IMR-90 (cell line): ENCODE results near the gene RNASEH2B. TPM values are rescaled to one million over a fixed set of nuclear protein-coding genes. Genes with fewer than 3 reads are reported as not detected.

Experiments
- ATAC-seq: fragments of 200-7000 bp; cut with Tn5 transposase; 2 replicates; pipeline ENCODE4 v1.9.1; 2020; ENCODE audit warnings: low read depth, mild to moderate bottlenecking, moderate library complexity
- BruUV-seq: library from RNA; stranded (reverse); fragments of 400-500 nt; replicated peaks from 2 replicates; lab custom pipeline; 2021; lab: Mats Ljungman, UMichigan
- CTCF ChIA-PET: fragments of 300-600 bp; formaldehyde crosslinking; extraction: SDS; loops from one replicate; lab custom pipeline; 2021; ENCODE audit warnings: antibody characterized with exemption; lab: Yijun Ruan, JAX
- POLR2A ChIA-PET: fragments of 300-600 bp; sonication (Branson Sonifier 250); formaldehyde crosslinking; loops from one replicate; lab custom pipeline; 2022; ENCODE audit warnings: antibody characterized with exemption; ENCODE audit not compliant: unreplicated experiment; lab: Charles Lee
- DNase-seq: peaks from one replicate; pipeline ENCODE4 v3.0.0; 2013
- H2AFZ ChIP-seq: replicated peaks from 2 replicates; pipeline ENCODE3; 2013; ENCODE audit warnings: low read length, mild to moderate bottlenecking; ENCODE audit not compliant: poor library complexity
- H2AK5ac ChIP-seq: 2 replicates; pipeline ENCODE4 v1.6.1; 2013; ENCODE audit warnings: low read depth, low read length, inconsistent platforms
- H2AK9ac ChIP-seq: replicated peaks from 2 replicates; pipeline ENCODE3; 2013; ENCODE audit warnings: mild to moderate bottlenecking, low read depth, low read length, moderate library complexity; ENCODE audit not compliant: poor library complexity
- H2BK120ac ChIP-seq: 2 replicates; pipeline ENCODE4 v1.6.1; 2013; ENCODE audit warnings: low read depth, low read length, inconsistent platforms
- H2BK15ac ChIP-seq: 3 replicates; pipeline ENCODE4 v1.6.1; 2013; ENCODE audit warnings: low read depth, low read length, inconsistent platforms
- H2BK20ac ChIP-seq: 2 replicates; pipeline ENCODE4 v1.6.1; 2013; ENCODE audit warnings: low read depth, mild to moderate bottlenecking, inconsistent platforms, low read length, moderate library complexity
- H2BK5ac ChIP-seq: 2 replicates; pipeline ENCODE4 v1.6.1; 2013; ENCODE audit warnings: mild to moderate bottlenecking, low read depth, low read length, inconsistent platforms; ENCODE audit not compliant: poor library complexity, severe bottlenecking
- H3K14ac ChIP-seq: replicated peaks from 2 replicates; pipeline ENCODE4 v1.6.1; 2013; ENCODE audit warnings: low read depth, low read length, inconsistent platforms
- H3K18ac ChIP-seq: 2 replicates; pipeline ENCODE4 v1.6.1; 2013; ENCODE audit warnings: low read depth, low read length, control low read depth
- H3K23ac ChIP-seq: 2 replicates; pipeline ENCODE4 v1.6.1; 2013; ENCODE audit warnings: low read depth, low read length, inconsistent platforms
- H3K27ac ChIP-seq: 2 replicates; pipeline ENCODE4 v1.5.1; 2013; ENCODE audit warnings: mild to moderate bottlenecking, control low read depth, low read length; ENCODE audit not compliant: insufficient read depth
- H3K27me3 ChIP-seq: 2 replicates; pipeline ENCODE4 v1.6.1; 2013; ENCODE audit warnings: low read length; ENCODE audit not compliant: control insufficient read depth, insufficient read depth
- H3K36me3 ChIP-seq: 2 replicates; pipeline ENCODE4 v1.6.1; 2013; ENCODE audit warnings: low read length, mixed read lengths; ENCODE audit not compliant: control insufficient read depth, insufficient read depth
- H3K4ac ChIP-seq: 2 replicates; pipeline ENCODE4 v1.6.1; 2013; ENCODE audit warnings: low read depth, low read length, inconsistent platforms
- H3K4me1 ChIP-seq: 2 replicates; pipeline ENCODE4 v1.6.1; 2013; ENCODE audit warnings: low read length, mixed read lengths; ENCODE audit not compliant: control insufficient read depth, insufficient read depth
- H3K4me2 ChIP-seq: 2 replicates; pipeline ENCODE4 v1.6.1; 2013; ENCODE audit warnings: low read depth, mild to moderate bottlenecking, control low read depth, low read length, moderate library complexity
- H3K4me3 ChIP-seq: 2 replicates; pipeline ENCODE4 v1.5.1; 2013; ENCODE audit warnings: low read depth, mild to moderate bottlenecking, control low read depth, low read length, moderate library complexity; ENCODE audit not compliant: insufficient read depth
- H3K56ac ChIP-seq: 2 replicates; pipeline ENCODE4 v1.6.1; 2013; ENCODE audit warnings: low read length, inconsistent platforms; ENCODE audit not compliant: insufficient read depth; ENCODE audit errors: extremely low read depth
- H3K79me1 ChIP-seq, 2 experiments: 2 replicates each; pipeline ENCODE4 v1.6.1; 2013; ENCODE audit warnings: low read length in 2 of 2, inconsistent platforms in 1 of 2, low read depth in 1 of 2
- H3K9ac ChIP-seq: 2 replicates; pipeline ENCODE4 v1.6.1; 2013; ENCODE audit warnings: low read depth, low read length, control low read depth
- H3K9me1 ChIP-seq: 2 replicates; pipeline ENCODE4 v1.6.1; 2013; ENCODE audit warnings: low read length, inconsistent platforms; ENCODE audit not compliant: insufficient read depth
- H3K9me3 ChIP-seq: 2 replicates; pipeline ENCODE4 v1.6.1; 2013; ENCODE audit warnings: low read length; ENCODE audit not compliant: control insufficient read depth, insufficient read depth
- H4K20me1 ChIP-seq: 2 replicates; pipeline ENCODE4 v1.6.1; 2013; ENCODE audit warnings: low read length, inconsistent platforms; ENCODE audit not compliant: insufficient read depth
- H4K5ac ChIP-seq: 2 replicates; pipeline ENCODE4 v1.6.1; 2013; ENCODE audit warnings: mild to moderate bottlenecking, low read depth, low read length, control low read depth
- H4K8ac ChIP-seq, 2 experiments: 2 replicates each; pipeline ENCODE4 v1.6.1; 2013; ENCODE audit warnings: low read depth in 2 of 2, low read length in 2 of 2, control low read depth in 1 of 2, inconsistent platforms in 1 of 2
- H4K91ac ChIP-seq: 2 replicates; pipeline ENCODE4 v1.6.1; 2013; ENCODE audit warnings: low read depth, low read length, inconsistent platforms; ENCODE audit not compliant: insufficient read depth
- BHLHE40 ChIP-seq: fragments of 150-350 bp; IDR thresholded peaks from 2 replicates; pipeline ENCODE4 v1.6.1; 2016; ENCODE audit warnings: mild to moderate bottlenecking, low read depth, low read length
- CHD1 ChIP-seq: IDR thresholded peaks from 2 replicates; pipeline ENCODE4 v1.6.1; 2012; ENCODE audit warnings: low read depth, low read length, improper control_type of control experiment
- FOS ChIP-seq: fragments of 150-350 bp; IDR thresholded peaks from 2 replicates; pipeline ENCODE4 v1.6.1; 2016; ENCODE audit warnings: low read depth, low read length
- MAFK ChIP-seq: IDR thresholded peaks from 2 replicates; pipeline ENCODE4 v1.6.1; 2012; ENCODE audit warnings: low read depth, low read length, improper control_type of control experiment
- MAZ ChIP-seq: IDR thresholded peaks from 2 replicates; pipeline ENCODE4 v1.6.1; 2012; ENCODE audit warnings: low read depth, mild to moderate bottlenecking, low read length, improper control_type of control experiment, moderate library complexity, borderline replicate concordance
- MXI1 ChIP-seq: IDR thresholded peaks from 2 replicates; pipeline ENCODE4 v1.6.1; 2012; ENCODE audit warnings: low read depth, mild to moderate bottlenecking, low read length, moderate library complexity, borderline replicate concordance
- NFE2L2 ChIP-seq: fragments of 150-350 bp; IDR thresholded peaks from 2 replicates; pipeline ENCODE4 v1.6.1; 2016; ENCODE audit warnings: low read depth, mild to moderate bottlenecking, low read length
- POLR2A ChIP-seq: IDR thresholded peaks from 2 replicates; pipeline ENCODE4 v1.6.1; 2012; ENCODE audit warnings: mild to moderate bottlenecking, low read depth, low read length
- RAD21 ChIP-seq: IDR thresholded peaks from 2 replicates; pipeline ENCODE4 v1.6.1; 2012; ENCODE audit warnings: low read length, improper control_type of control experiment
- RCOR1 ChIP-seq: IDR thresholded peaks from 2 replicates; pipeline ENCODE4 v1.6.1; 2012; ENCODE audit warnings: mild to moderate bottlenecking, low read length, improper control_type of control experiment; ENCODE audit not compliant: insufficient replicate concordance
- RFX5 ChIP-seq: IDR thresholded peaks from 2 replicates; pipeline ENCODE4 v1.8.0; 2012; ENCODE audit warnings: low read depth, mild to moderate bottlenecking, low read length, moderate library complexity
- SMC3 ChIP-seq: fragments of 150-350 bp; IDR thresholded peaks from 2 replicates; pipeline ENCODE4 v1.6.1; 2016; ENCODE audit warnings: low read depth, mild to moderate bottlenecking, antibody characterized with exemption, low read length, moderate library complexity
- USF2 ChIP-seq: fragments of 150-350 bp; IDR thresholded peaks from 2 replicates; pipeline ENCODE4 v1.6.1; 2017; ENCODE audit warnings: mild to moderate bottlenecking, antibody characterized with exemption, low read length, low read depth
- WGBS, 2 experiments: methylation state at CpG; one replicate each; pipeline versions ENCODE4 v1.1.5 to v1.1.7; 2013; ENCODE audit warnings: missing lambda C conversion rate in 2 of 2; ENCODE audit not compliant: insufficient read length in 1 of 2; ENCODE audit errors: extremely low coverage in 2 of 2; 5-methylcytosine and 5-hydroxymethylcytosine counted together
- dilution Hi-C: fragments of 300-500 bp; cut with HindIII; formaldehyde crosslinking; loops from one replicate; pipeline ENCODE4 v1.14.3; 2018; ENCODE audit warnings: low sequenced_read_pairs; ENCODE audit not compliant: unreplicated experiment
- in situ Hi-C: fragments of 300-500 bp; cut with MboI; formaldehyde crosslinking; loops from 3 replicates; pipeline ENCODE4 v1.14.3; 2019; ENCODE audit warnings: low sequenced_read_pairs, inconsistent platforms, mixed read lengths
- intact Hi-C: fragments of 100-400 bp; cut with micrococcal nuclease; formaldehyde crosslinking; loops from 2 replicates; pipeline ENCODE4 v1.10.0; 2022
- polyA plus RNA-seq, 3 experiments: library from polyadenylated mRNA; depleted of rRNA; stranded (reverse); fragments of >200 nt; gene quantifications; 2 replicates each; pipeline ENCODE4 v1.2.3, GENCODE V29; 2012; ENCODE audit warnings: low replicate concordance in 1 of 3
- total RNA-seq: library from RNA; depleted of rRNA; stranded (reverse); fragments of >200 nt; gene quantifications from 2 replicates; pipeline ENCODE4 v1.2.3, GENCODE V29; 2012
- TF ChIP-seq, protein P1 (sequence below): fragments of 150-350 bp; IDR thresholded peaks from 2 replicates; pipeline ENCODE4 v1.6.1; 2016; ENCODE audit warnings: low read depth, mild to moderate bottlenecking, low read length, moderate library complexity, borderline replicate concordance
- TF ChIP-seq, protein P2 (sequence below): conservative IDR thresholded peaks from 2 replicates; pipeline ENCODE4 v1.5.1; 2012; ENCODE audit warnings: mild to moderate bottlenecking, low read depth, low read length, improper control_type of control experiment

The RNASEH2B gene
- total and polyA plus RNA-seq, 2 of the 4 experiments (the other 2 are of a cell fraction) = 11.2 to 14.2 TPM

DNA sequence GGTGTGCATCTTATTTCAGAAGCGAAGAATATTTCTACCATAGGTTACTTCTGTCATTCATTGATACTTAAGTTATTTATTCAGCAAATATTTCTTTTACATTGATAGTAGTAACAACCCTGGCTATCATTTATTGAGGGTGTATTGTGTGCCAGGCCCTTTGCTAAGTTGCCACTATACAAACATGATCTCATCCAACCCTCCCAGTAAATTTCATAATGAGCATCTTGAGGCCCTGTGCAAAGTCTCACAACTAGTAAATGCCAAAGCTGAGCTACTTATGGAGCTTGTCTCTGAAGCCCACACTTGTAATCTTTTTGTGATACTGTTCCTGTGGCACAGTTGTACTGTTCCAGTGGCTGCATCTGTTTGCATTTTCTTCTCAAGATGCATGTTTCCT lies 36.1 kb downstream of the RNASEH2B start:
- no peak overlapping the region for H3K23ac ChIP-seq
- H3K27ac ChIP-seq = no peak overlapping the region
- no peak overlapping the region for H2AFZ ChIP-seq
- no CpG with 5 or more reads among the region's 1 CpG for WGBS, 2 experiments
- H3K4me2 ChIP-seq = no peak overlapping the region
- no peak overlapping the region for H2BK15ac ChIP-seq
- H3K79me1 ChIP-seq = no peaks in the 10 kb centered on the region
- H2BK120ac ChIP-seq = no peak overlapping the region
- dilution Hi-C loops = no loop called here
- no TSS peak for BruUV-seq
- no peaks in the 10 kb centered on the region for H3K27me3 ChIP-seq
- H2BK20ac ChIP-seq = no peak overlapping the region
- no peak overlapping the region for H3K56ac ChIP-seq
- H3K36me3 ChIP-seq = 0 out of 2 replicates have a peak, but pooled peaks cover 2% of the 10 kb centered on the region
- no peaks in the 10 kb centered on the region for H4K20me1 ChIP-seq
- in situ Hi-C loops = no loop called here
- no peak overlapping the region for H4K91ac ChIP-seq
- no peak overlapping the region for H2AK5ac ChIP-seq
- no peaks in the 10 kb centered on the region for H3K9me3 ChIP-seq
- no peak overlapping the region for H2BK5ac ChIP-seq
- no peak overlapping the region for H2AK9ac ChIP-seq
- H3K4me3 ChIP-seq = no peak overlapping the region
- H3K14ac ChIP-seq = no peak overlapping the region
- H3K4ac ChIP-seq = no peak overlapping the region
- ChIA-PET CTCF (interaction anchor here (0.6 kb wide), 1 partner anchor 1168 kb away, joined by 3 read pairs; no protein-coding TSS in a partner anchor), POLR2A (no interaction called here)
- intact Hi-C loops = no loop called here
- H3K4me1 ChIP-seq = no peaks in the 10 kb centered on the region
- H3K18ac ChIP-seq = no peak overlapping the region
- no peak for TF ChIP-seq RAD21
- TF ChIP-seq CHD1 = no peak
- TF ChIP-seq, protein P1, sequence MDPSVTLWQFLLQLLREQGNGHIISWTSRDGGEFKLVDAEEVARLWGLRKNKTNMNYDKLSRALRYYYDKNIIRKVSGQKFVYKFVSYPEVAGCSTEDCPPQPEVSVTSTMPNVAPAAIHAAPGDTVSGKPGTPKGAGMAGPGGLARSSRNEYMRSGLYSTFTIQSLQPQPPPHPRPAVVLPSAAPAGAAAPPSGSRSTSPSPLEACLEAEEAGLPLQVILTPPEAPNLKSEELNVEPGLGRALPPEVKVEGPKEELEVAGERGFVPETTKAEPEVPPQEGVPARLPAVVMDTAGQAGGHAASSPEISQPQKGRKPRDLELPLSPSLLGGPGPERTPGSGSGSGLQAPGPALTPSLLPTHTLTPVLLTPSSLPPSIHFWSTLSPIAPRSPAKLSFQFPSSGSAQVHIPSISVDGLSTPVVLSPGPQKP = no peak
- TF ChIP-seq MXI1 = no peak
- TF ChIP-seq MAFK = no peak
- TF ChIP-seq RFX5 = no peak
- no peak for TF ChIP-seq POLR2A
- no peak for TF ChIP-seq FOS
- no peak for TF ChIP-seq USF2
- TF ChIP-seq, protein P2, sequence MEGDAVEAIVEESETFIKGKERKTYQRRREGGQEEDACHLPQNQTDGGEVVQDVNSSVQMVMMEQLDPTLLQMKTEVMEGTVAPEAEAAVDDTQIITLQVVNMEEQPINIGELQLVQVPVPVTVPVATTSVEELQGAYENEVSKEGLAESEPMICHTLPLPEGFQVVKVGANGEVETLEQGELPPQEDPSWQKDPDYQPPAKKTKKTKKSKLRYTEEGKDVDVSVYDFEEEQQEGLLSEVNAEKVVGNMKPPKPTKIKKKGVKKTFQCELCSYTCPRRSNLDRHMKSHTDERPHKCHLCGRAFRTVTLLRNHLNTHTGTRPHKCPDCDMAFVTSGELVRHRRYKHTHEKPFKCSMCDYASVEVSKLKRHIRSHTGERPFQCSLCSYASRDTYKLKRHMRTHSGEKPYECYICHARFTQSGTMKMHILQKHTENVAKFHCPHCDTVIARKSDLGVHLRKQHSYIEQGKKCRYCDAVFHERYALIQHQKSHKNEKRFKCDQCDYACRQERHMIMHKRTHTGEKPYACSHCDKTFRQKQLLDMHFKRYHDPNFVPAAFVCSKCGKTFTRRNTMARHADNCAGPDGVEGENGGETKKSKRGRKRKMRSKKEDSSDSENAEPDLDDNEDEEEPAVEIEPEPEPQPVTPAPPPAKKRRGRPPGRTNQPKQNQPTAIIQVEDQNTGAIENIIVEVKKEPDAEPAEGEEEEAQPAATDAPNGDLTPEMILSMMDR = no peak
- no peak for TF ChIP-seq BHLHE40
- TF ChIP-seq MAZ = no peak
- no peak for TF ChIP-seq SMC3
- no peak for TF ChIP-seq RCOR1
- TF ChIP-seq NFE2L2 = no peak
- H3K9ac ChIP-seq = no peak overlapping the region
- ATAC-seq (no peak), DNase-seq (no peak)
- H4K5ac ChIP-seq = no peak overlapping the region
- H4K8ac ChIP-seq = no peak overlapping the region
- H3K9me1 ChIP-seq = no peaks in the 10 kb centered on the region
